SU-DHL-6 (cell line): Measurements from ENCODE around the gene CHTOP.

Experiments used
- H2AFZ ChIP-seq: fragments of 200-600 bp; sonication (generic); 2 replicates; pipeline ENCODE4 v1.6.1; 2014; ENCODE audit warnings: low read depth, mild to moderate bottlenecking, moderate library complexity, mixed read lengths, antibody characterized with exemption, low read length; ENCODE audit not compliant: severe bottlenecking
- H3F3A ChIP-seq: fragments of 200-600 bp; shearing (Covaris generic); 2 replicates; pipeline ENCODE4 v1.6.0; 2016; ENCODE audit warnings: antibody characterized with exemption, mild to moderate bottlenecking; ENCODE audit not compliant: insufficient read depth
- H3K27ac ChIP-seq: fragments of 200-600 bp; sonication (generic); 2 replicates; pipeline ENCODE4 v1.5.1; 2016; ENCODE audit warnings: low read depth, mild to moderate bottlenecking, low read length, moderate library complexity, mixed read lengths
- H3K27me3 ChIP-seq: fragments of 200-600 bp; sonication (generic), shearing (Covaris generic); 2 replicates; pipeline ENCODE4 v1.6.0; 2014; ENCODE audit warnings: mild to moderate bottlenecking, low read length
- H3K36me3 ChIP-seq: fragments of 200-600 bp; sonication (generic); 2 replicates; pipeline ENCODE4 v1.6.1; 2014; ENCODE audit warnings: mild to moderate bottlenecking, low read length, mixed read lengths
- H3K4me2 ChIP-seq: fragments of 300-600, 200-600 bp; shearing (Covaris generic), sonication (generic); 2 replicates; pipeline ENCODE4 v1.6.0; 2014; ENCODE audit warnings: low read length, low read depth, mild to moderate bottlenecking; ENCODE audit not compliant: poor library complexity, severe bottlenecking
- H3K4me3 ChIP-seq: fragments of 200-600 bp; sonication (generic); 2 replicates; pipeline ENCODE4 v1.5.1; 2014; ENCODE audit warnings: antibody characterized with exemption, low read length, mild to moderate bottlenecking, mixed read lengths; ENCODE audit not compliant: insufficient read depth, poor library complexity, severe bottlenecking
- H3K79me2 ChIP-seq: fragments of 200-600 bp; sonication (generic); 2 replicates; pipeline ENCODE4 v1.6.1; 2014; ENCODE audit warnings: mild to moderate bottlenecking, low read length, moderate library complexity; ENCODE audit not compliant: insufficient read depth
- H3K9ac ChIP-seq: fragments of 200-600 bp; sonication (generic); 2 replicates; pipeline ENCODE4 v1.7.0; 2014; ENCODE audit warnings: mild to moderate bottlenecking, low read length
- H3K9me2 ChIP-seq: fragments of 200-600 bp; sonication (generic); replicated peaks from 2 replicates; pipeline ENCODE4 v1.6.1; 2014; ENCODE audit warnings: low read length; ENCODE audit not compliant: insufficient read depth
- H3K9me3 ChIP-seq: fragments of 200-600 bp; sonication (generic); 2 replicates; pipeline ENCODE4 v1.6.1; 2014; ENCODE audit warnings: low read length, mixed read lengths; ENCODE audit not compliant: insufficient read depth
- H4K20me1 ChIP-seq: fragments of 200-600 bp; sonication (generic); 2 replicates; pipeline ENCODE4 v1.6.1; 2014; ENCODE audit warnings: low read depth, mild to moderate bottlenecking, antibody characterized with exemption, low read length, moderate library complexity, mixed read lengths
- EZH2phosphoT487 ChIP-seq: fragments of 200-600 bp; sonication (generic), shearing (Covaris generic); conservative IDR thresholded peaks from 2 replicates; pipeline ENCODE4 v1.6.1; 2018; ENCODE audit warnings: mild to moderate bottlenecking, antibody characterized with exemption, low read length, moderate library complexity, mixed read lengths
- TF ChIP-seq, protein P1 (sequence below): fragments of 200-600 bp; sonication (generic); IDR thresholded peaks from one replicate; pipeline ENCODE4 v1.5.1; 2017; ENCODE audit warnings: antibody characterized with exemption, mild to moderate bottlenecking, low read length, moderate library complexity; ENCODE audit not compliant: insufficient read depth, poor library complexity, severe bottlenecking

Gene CHTOP

DNA sequence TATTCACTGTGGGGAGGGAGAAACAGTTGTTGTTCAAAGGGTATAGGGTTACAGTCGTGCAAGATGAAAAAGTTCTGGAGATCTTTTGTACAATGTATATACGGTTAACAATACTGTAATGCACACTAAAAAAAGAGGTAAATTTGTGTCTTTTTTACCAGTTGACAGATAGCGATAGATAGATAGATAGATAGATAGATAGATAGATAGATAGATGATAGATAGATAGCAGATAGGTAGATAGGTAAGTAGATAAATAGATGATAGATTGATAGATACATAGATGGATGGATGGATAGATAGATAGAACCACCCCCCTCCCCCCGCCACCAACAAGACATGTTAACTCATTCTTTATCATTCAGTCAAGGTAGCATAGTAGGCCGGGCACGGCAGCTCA, 31.1 kb upstream of the CHTOP start:
- Histone ChIP-seq H3K36me3 (no peaks in the 10 kb centered on the region), H3K4me2 (no peak overlapping the region), H3K79me2 (no peaks in the 10 kb centered on the region), H3K4me3 (no peak overlapping the region), H3K9me3 (no peaks in the 10 kb centered on the region), H3K27ac (no peak overlapping the region), H2AFZ (no peak overlapping the region), H3K9me2 (no peaks in the 10 kb centered on the region), H3K27me3 (no peaks in the 10 kb centered on the region), H3K9ac (no peak overlapping the region), H3F3A (no peaks in the 10 kb centered on the region), H4K20me1 (no peaks in the 10 kb centered on the region)
- TF ChIP-seq, protein P1, sequence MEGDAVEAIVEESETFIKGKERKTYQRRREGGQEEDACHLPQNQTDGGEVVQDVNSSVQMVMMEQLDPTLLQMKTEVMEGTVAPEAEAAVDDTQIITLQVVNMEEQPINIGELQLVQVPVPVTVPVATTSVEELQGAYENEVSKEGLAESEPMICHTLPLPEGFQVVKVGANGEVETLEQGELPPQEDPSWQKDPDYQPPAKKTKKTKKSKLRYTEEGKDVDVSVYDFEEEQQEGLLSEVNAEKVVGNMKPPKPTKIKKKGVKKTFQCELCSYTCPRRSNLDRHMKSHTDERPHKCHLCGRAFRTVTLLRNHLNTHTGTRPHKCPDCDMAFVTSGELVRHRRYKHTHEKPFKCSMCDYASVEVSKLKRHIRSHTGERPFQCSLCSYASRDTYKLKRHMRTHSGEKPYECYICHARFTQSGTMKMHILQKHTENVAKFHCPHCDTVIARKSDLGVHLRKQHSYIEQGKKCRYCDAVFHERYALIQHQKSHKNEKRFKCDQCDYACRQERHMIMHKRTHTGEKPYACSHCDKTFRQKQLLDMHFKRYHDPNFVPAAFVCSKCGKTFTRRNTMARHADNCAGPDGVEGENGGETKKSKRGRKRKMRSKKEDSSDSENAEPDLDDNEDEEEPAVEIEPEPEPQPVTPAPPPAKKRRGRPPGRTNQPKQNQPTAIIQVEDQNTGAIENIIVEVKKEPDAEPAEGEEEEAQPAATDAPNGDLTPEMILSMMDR: no peak
- TF ChIP-seq EZH2phosphoT487: no peak

DNA sequence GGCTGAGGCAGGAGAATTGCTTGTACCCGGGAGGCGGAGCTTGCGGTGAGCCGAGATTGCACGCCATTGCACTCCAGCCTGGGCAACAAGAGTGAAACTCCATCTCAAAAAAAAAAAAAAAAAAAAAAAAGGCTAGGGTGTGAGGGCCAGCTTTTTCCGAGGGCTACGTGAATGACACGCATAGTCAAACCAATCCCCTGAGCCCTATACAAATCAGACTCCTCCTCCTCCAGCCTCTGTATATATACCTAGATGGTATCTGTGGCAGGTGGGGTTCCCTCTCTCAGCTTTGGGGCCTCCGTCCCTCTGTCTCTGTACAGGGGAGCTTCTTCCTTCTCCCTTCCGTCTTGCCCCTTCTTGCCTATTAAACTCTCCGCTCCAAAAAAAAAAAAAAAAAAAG, 27.7 kb upstream of the CHTOP start:
- Histone ChIP-seq H3K9me3 (no peaks in the 10 kb centered on the region), H3K4me3 (no peak overlapping the region), H3K9ac (no peak overlapping the region), H4K20me1 (no peaks in the 10 kb centered on the region), H3K27ac (no peak overlapping the region), H3F3A (no peaks in the 10 kb centered on the region), H3K36me3 (no peaks in the 10 kb centered on the region), H3K27me3 (no peaks in the 10 kb centered on the region), H3K9me2 (no peaks in the 10 kb centered on the region), H3K4me2 (no peak overlapping the region), H3K79me2 (no peaks in the 10 kb centered on the region), H2AFZ (no peak overlapping the region)
- TF ChIP-seq, protein P1: no peak
- no peak for TF ChIP-seq EZH2phosphoT487

DNA sequence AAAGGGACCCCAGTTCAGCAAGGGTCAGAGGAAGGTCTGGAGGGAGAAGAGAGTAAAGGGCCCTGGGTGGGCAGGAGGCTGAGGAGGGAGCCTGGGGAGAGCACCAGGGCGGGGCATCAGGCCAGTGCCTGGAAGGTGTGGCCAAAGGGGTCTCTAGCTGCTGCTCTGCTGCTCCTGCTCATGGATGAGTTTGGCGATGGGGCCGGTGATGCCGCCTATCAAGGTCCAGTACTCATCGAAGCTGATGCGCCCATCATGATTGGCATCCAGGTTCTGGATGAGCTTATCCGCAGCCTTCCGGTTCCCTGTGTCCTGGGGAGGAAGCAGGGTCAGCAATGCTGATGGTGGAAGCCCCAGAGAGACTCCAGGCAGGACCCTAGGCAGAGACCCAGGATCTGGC, 26.5 kb upstream of the CHTOP start:
- Histone ChIP-seq H3K4me2 (no peak overlapping the region), H3K4me3 (no peak overlapping the region), H3K9me2 (no peaks in the 10 kb centered on the region), H3K27ac (no peak overlapping the region), H3K9me3 (no peaks in the 10 kb centered on the region), H3K9ac (no peak overlapping the region), H3K27me3 (no peaks in the 10 kb centered on the region), H3K36me3 (no peaks in the 10 kb centered on the region), H3K79me2 (no peaks in the 10 kb centered on the region), H4K20me1 (no peaks in the 10 kb centered on the region), H2AFZ (no peak overlapping the region), H3F3A (no peaks in the 10 kb centered on the region)
- TF ChIP-seq, protein P1: no peak
- no peak for TF ChIP-seq EZH2phosphoT487

GRCh38 chr1:153608089-153608682, 25.7 kb upstream of the CHTOP start:
- Histone ChIP-seq H3K27me3 (no peaks in the 10 kb centered on the region), H3K9me2 (no peaks in the 10 kb centered on the region), H3K4me2 (no peak overlapping the region), H3K4me3 (no peak overlapping the region), H3K9me3 (no peaks in the 10 kb centered on the region), H2AFZ (no peak overlapping the region), H4K20me1 (no peaks in the 10 kb centered on the region), H3F3A (no peaks in the 10 kb centered on the region), H3K27ac (no peak overlapping the region), H3K36me3 (no peaks in the 10 kb centered on the region), H3K9ac (no peak overlapping the region), H3K79me2 (no peaks in the 10 kb centered on the region)
- no peak for TF ChIP-seq EZH2phosphoT487
- TF ChIP-seq, protein P1: no peak
